CD14-positive monocyte (primary cell): ENCODE measurements around the gene KCNH1. TPM values are rescaled to one million over a fixed set of nuclear protein-coding genes. Genes with fewer than 3 reads are reported as not detected.

Source experiments
- DNase-seq, 3 donors: peaks; one replicate each; pipeline ENCODE4 v3.0.0-alpha.2; 2011 to 2022
- H2AFZ ChIP-seq: 2 replicates; pipeline ENCODE4 v1.6.0; 2012; ENCODE audit warnings: mild to moderate bottlenecking, low read depth, low read length, inconsistent platforms; ENCODE audit not compliant: insufficient read depth, poor library complexity, severe bottlenecking
- H3K27ac ChIP-seq, 2 donors: 1 replicate in 1 of 2; 2 replicates in 1 of 2; pipeline ENCODE4 v1.5.1; 2012 to 2013; ENCODE audit warnings: low read length in 2 of 2, control low read depth in 1 of 2, inconsistent platforms in 1 of 2, low read depth in 1 of 2, mild to moderate bottlenecking in 1 of 2
- H3K27me3 ChIP-seq, 2 donors: one replicate each; pipeline versions ENCODE4 v1.6.0 to v1.6.1; 2011 to 2013; ENCODE audit warnings: low read length in 2 of 2; ENCODE audit not compliant: control insufficient read depth in 2 of 2, insufficient read depth in 2 of 2
- H3K36me3 ChIP-seq, 2 donors: replicated peaks in 1 of 2; 1 replicate in 1 of 2; 2 replicates in 1 of 2; pipeline versions ENCODE4 v1.5.1 to v1.6.1; 2012 to 2013; ENCODE audit warnings: low read length in 2 of 2, control low read depth in 1 of 2, inconsistent platforms in 1 of 2, mild to moderate bottlenecking in 1 of 2; ENCODE audit not compliant: insufficient read depth in 2 of 2, control insufficient read depth in 1 of 2
- H3K4me1 ChIP-seq, 2 donors: 1 replicate in 1 of 2; 2 replicates in 1 of 2; pipeline versions ENCODE4 v1.5.1 to v1.6.1; 2012 to 2013; ENCODE audit warnings: low read length in 2 of 2, control low read depth in 1 of 2, inconsistent platforms in 1 of 2, mild to moderate bottlenecking in 1 of 2, moderate library complexity in 1 of 2; ENCODE audit not compliant: insufficient read depth in 2 of 2, control insufficient read depth in 1 of 2
- H3K4me2 ChIP-seq: replicated peaks from 2 replicates; pipeline ENCODE3; 2012; ENCODE audit warnings: low read length, moderate library complexity, mild to moderate bottlenecking; ENCODE audit not compliant: poor library complexity, severe bottlenecking; ENCODE audit errors: extremely low read depth
- H3K4me3 ChIP-seq, 3 experiments: fragments of 200-600 bp in 1 of 3; sonication (generic) in 1 of 3; replicated peaks in 1 of 3; 1 replicate in 2 of 3; 2 replicates in 1 of 3; pipeline ENCODE4 v1.5.1; 2011 to 2013; ENCODE audit warnings: low read length in 3 of 3, mild to moderate bottlenecking in 3 of 3, control low read depth in 2 of 3, low read depth in 2 of 3, inconsistent platforms in 1 of 3, moderate library complexity in 1 of 3
- H3K79me2 ChIP-seq: 2 replicates; pipeline ENCODE4 v1.6.0; 2012; ENCODE audit warnings: mild to moderate bottlenecking, control low read depth, inconsistent platforms, low read length, moderate library complexity; ENCODE audit not compliant: insufficient read depth
- H3K9ac ChIP-seq: 2 replicates; pipeline ENCODE4 v1.6.0; 2017; ENCODE audit warnings: low read length, mild to moderate bottlenecking; ENCODE audit not compliant: insufficient read depth, poor library complexity, severe bottlenecking
- H3K9me3 ChIP-seq, 2 donors: replicated peaks in 1 of 2; 1 replicate in 1 of 2; 2 replicates in 1 of 2; pipeline versions ENCODE4 v1.5.1 to v1.6.1; 2012 to 2013; ENCODE audit warnings: low read length in 2 of 2, control low read depth in 1 of 2; ENCODE audit not compliant: control insufficient read depth in 1 of 2, insufficient read depth in 1 of 2
- H4K20me1 ChIP-seq: 2 replicates; pipeline ENCODE4 v1.6.0; 2012; ENCODE audit warnings: mild to moderate bottlenecking, low read length, control low read depth, moderate library complexity; ENCODE audit not compliant: insufficient read depth
- H3K27ac Mint-ChIP-seq, 7 donors: one replicate each; pipeline ENCODE4 v1.8.0; 2020; ENCODE audit warnings: mild to moderate bottlenecking in 7 of 7, mixed read lengths in 7 of 7, moderate library complexity in 6 of 7, inconsistent platforms in 2 of 7
- H3K27me3 Mint-ChIP-seq, 3 donors: one replicate each; pipeline ENCODE4 v1.8.0; 2021 to 2022; ENCODE audit warnings: low read depth in 3 of 3, mild to moderate bottlenecking in 3 of 3, mixed read lengths in 3 of 3, moderate library complexity in 3 of 3, inconsistent platforms in 1 of 3
- H3K36me3 Mint-ChIP-seq, 2 donors: one replicate each; pipeline ENCODE4 v1.8.0; 2020; ENCODE audit warnings: mixed read lengths in 2 of 2, inconsistent platforms in 1 of 2, mild to moderate bottlenecking in 1 of 2
- H3K4me1 Mint-ChIP-seq: one replicate; pipeline ENCODE4 v1.8.0; 2020; ENCODE audit warnings: mild to moderate bottlenecking, mixed read lengths
- H3K4me3 Mint-ChIP-seq, 2 donors: one replicate each; pipeline ENCODE4 v1.8.0; 2020; ENCODE audit warnings: mild to moderate bottlenecking in 2 of 2, mixed read lengths in 2 of 2, moderate library complexity in 1 of 2
- H3K9me3 Mint-ChIP-seq, 7 donors: one replicate each; pipeline ENCODE4 v1.8.0; 2020 to 2022; ENCODE audit warnings: mixed read lengths in 7 of 7, mild to moderate bottlenecking in 6 of 7, moderate library complexity in 6 of 7, inconsistent platforms in 2 of 7
- CTCF ChIP-seq: fragments of 200-600 bp; IDR thresholded peaks from one replicate; pipeline ENCODE4 v1.8.0; 2022; ENCODE audit warnings: antibody characterized with exemption, mild to moderate bottlenecking
- WGBS: methylation state at CpG from one replicate; pipeline ENCODE4 v1.1.5; 2013; ENCODE audit warnings: missing lambda C conversion rate; ENCODE audit not compliant: insufficient coverage; 5-methylcytosine and 5-hydroxymethylcytosine counted together
- intact Hi-C, 2 donors: fragments of 100-400 bp; cut with micrococcal nuclease; formaldehyde crosslinking; loops; one replicate each; pipeline versions ENCODE4 v1.15.0 to v1.15.1; 2023
- polyA plus RNA-seq, 3 donors: library from polyadenylated mRNA; depleted of rRNA in 1 of 3; unstranded in 2 of 3; stranded (reverse) in 1 of 3; fragments of 300-500 nt in 2 of 3; fragments of >200 nt in 1 of 3; fragmentation: Illumina TruSeq in 2 of 3; gene quantifications; 1 replicate in 2 of 3; 2 replicates in 1 of 3; pipeline ENCODE4 v1.2.3, GENCODE V29; 2012 to 2021

KCNH1 gene
- polyA plus RNA-seq, 3 donors = not detected

GRCh38 chr1:210944252-210944651, 189.7 kb downstream of the KCNH1 start:
- Histone ChIP-seq H3K4me3 (no peak overlapping the region), H3K36me3 (no peaks in the 10 kb centered on the region), H3K4me2 (no peak overlapping the region), H3K9me3 (no peaks in the 10 kb centered on the region), H3K27ac (no peak overlapping the region), H3K27me3 (no peaks in the 10 kb centered on the region), H2AFZ (no peak overlapping the region), H3K79me2 (no peaks in the 10 kb centered on the region), H3K9ac (no peak overlapping the region), H4K20me1 (no peaks in the 10 kb centered on the region), H3K4me1 (no peaks in the 10 kb centered on the region)
- no peak overlapping the region for H3K4me3 Mint-ChIP-seq
- intact Hi-C loops = no loop called here
- no peaks in the 10 kb centered on the region for H3K9me3 Mint-ChIP-seq
- no peak for TF ChIP-seq CTCF
- H3K4me1 Mint-ChIP-seq = no peaks in the 10 kb centered on the region
- no peak for DNase-seq
- WGBS = 44% methylated on average over 2 of the region's 2 CpGs
- no peaks in the 10 kb centered on the region for H3K36me3 Mint-ChIP-seq
- no peak overlapping the region for H3K27ac Mint-ChIP-seq
- H3K27me3 Mint-ChIP-seq = peaks cover 0 to 1% (median 0%) of the 10 kb centered on the region in 3 donors

GRCh38 chr1:210942513-210942912, 191.4 kb downstream of the KCNH1 start:
- no peaks in the 10 kb centered on the region for H3K27me3 Mint-ChIP-seq

More at GRCh38 chr1:210942513-210942912, 191.4 kb downstream of the KCNH1 start:
- Histone ChIP-seq H3K9ac (no peak overlapping the region), H3K27ac (no peak overlapping the region), H2AFZ (no peak overlapping the region), H3K9me3 (no peaks in the 10 kb centered on the region), H3K27me3 (no peaks in the 10 kb centered on the region), H4K20me1 (no peaks in the 10 kb centered on the region), H3K36me3 (no peaks in the 10 kb centered on the region), H3K79me2 (no peaks in the 10 kb centered on the region), H3K4me3 (no peak overlapping the region), H3K4me1 (no peaks in the 10 kb centered on the region), H3K4me2 (no peak overlapping the region)
- Mint-ChIP-seq H3K4me3 (no peak overlapping the region), H3K9me3 (no peaks in the 10 kb centered on the region), H3K36me3 (no peaks in the 10 kb centered on the region), H3K27ac (no peak overlapping the region), H3K4me1 (no peaks in the 10 kb centered on the region)
- DNase-seq = no peak
- TF ChIP-seq CTCF = no peak
- no CpG with 5 or more reads among the region's 2 CpGs for WGBS
- intact Hi-C loops = no loop called here
